Measurements from ENCODE around the gene MAD1L1. TPM values are rescaled to one million over a fixed set of nuclear protein-coding genes. Genes with fewer than 3 reads are reported as not detected.

Gene MAD1L1
- total and polyA plus RNA-seq, 7 experiments from 2014 or later: 112 to 314 (median 136) TPM

DNA sequence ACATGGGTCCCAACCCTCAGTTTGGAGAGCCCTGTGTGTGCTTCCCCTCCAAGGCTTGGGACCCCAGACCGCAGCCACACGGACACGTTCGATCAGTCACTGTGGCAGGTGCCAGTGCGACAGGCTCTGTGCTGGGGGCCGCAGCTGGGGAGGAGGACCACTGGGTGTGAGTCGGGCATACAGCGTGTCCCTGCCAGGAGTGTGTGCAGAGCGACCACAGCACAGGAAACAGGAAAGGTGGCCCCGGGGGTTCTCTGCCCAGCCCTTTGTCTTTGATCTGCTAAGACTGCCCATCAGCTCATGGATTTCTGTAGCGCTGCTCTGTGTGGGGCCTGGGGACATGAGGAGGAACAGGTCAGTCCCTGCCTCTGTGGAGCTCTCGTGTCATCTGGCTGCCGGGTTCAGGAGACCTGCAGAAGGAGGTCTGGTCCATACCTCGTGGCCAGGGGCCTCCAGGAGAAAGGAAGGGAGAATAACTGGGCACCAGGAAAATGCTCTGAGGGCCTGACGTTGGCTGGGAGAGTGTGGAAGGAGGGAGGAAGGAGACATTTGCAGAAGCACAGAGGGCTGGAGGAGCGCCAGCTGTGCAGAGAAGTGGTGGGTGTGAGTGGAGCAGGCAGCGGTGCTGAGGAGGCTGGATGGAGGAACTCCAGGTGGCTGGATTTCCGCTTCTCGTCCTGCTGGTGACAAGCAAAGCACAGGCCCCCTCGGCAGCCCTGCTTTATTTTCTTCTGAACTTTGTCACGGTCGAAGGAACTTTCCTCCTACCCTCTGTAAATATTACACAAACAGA lies 13.3 kb upstream of the MAD1L1 start:
- Mint-ChIP-seq H3K27me3 (no peaks in the 10 kb centered on the region), H3K27ac (peak overlapping the region in 2 of 9 donors; percentile 38 to 51), H3K4me3 (peak overlapping the region in 1 of 10 donors; percentile 16), H3K36me3 (peaks cover 0 to 8% (median 0%) of the 10 kb centered on the region in 5 donors), H3K4me1 (peaks cover 7 to 38% (median 27%) of the 10 kb centered on the region in 7 donors), H3K9me3 (peaks cover 0 to 2% (median 0%) of the 10 kb centered on the region in 11 donors)
- Histone ChIP-seq H3K27ac (ENCODE audit: low read depth, low read length) (no peak overlapping the region), H3K4me3 (ENCODE audit: low read length) (no peak overlapping the region), H3K4me1 (ENCODE audit: control insufficient read depth in 2 of 2, insufficient read depth in 2 of 2, low read length in 2 of 2) (peaks cover 5 to 15% of the 10 kb centered on the region in 2 donors), H3K27me3 (ENCODE audit: control insufficient read depth in 2 of 2, insufficient read depth in 2 of 2, low read length in 2 of 2) (no peaks in the 10 kb centered on the region), H3K9me3 (ENCODE audit: control insufficient read depth in 2 of 3, low read length in 3 of 3) (no peaks in the 10 kb centered on the region), H3K36me3 (ENCODE audit: control insufficient read depth in 2 of 3, insufficient read depth in 3 of 3, low read length in 3 of 3) (peaks cover 0 to 10% (median 0%) of the 10 kb centered on the region in 3 experiments)
- CTCF ChIA-PET: no interaction called here
- ATAC-seq (no peak), DNase-seq (no peak)
- POLR2A ChIA-PET: no interaction called here
- intact Hi-C loops (cut with micrococcal nuclease): loop anchor here in 1 of 2 donors (10.0 kb wide), 1 partner anchor 301 kb away; no protein-coding TSS in a partner anchor

DNA sequence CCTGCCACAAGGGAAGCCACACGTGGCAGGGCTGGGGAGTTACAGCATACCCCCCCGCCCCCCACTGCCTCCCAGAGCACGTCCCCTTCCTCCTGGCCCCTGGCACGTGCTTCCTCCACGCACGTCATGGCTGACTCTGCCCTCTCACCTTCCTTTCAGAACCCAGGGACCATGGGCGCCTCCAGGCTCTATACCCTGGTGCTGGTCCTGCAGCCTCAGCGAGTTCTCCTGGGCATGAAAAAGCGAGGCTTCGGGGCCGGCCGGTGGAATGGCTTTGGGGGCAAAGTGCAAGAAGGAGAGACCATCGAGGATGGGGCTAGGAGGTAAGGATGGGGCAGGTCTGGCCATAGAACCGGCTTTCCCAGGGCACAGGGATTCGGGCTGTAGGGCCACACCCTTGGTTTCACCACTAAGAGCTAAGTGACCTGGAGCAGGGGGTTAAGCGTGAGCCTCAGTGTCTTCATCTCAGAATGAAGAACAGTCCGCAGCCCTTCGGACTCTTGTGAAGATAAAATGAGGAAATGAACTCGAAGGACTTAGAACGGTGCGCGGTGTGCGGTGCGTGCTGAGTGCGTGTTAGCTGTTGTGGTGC lies 11.8 kb upstream of the MAD1L1 start:
- Mint-ChIP-seq H3K4me3 (peak overlapping the region in 1 of 10 donors; percentile 23), H3K4me1 (peaks cover 13 to 45% (median 34%) of the 10 kb centered on the region in 7 donors), H3K9me3 (peaks cover 0 to 2% (median 0%) of the 10 kb centered on the region in 11 donors), H3K36me3 (peaks cover 0 to 6% (median 0%) of the 10 kb centered on the region in 5 donors), H3K27me3 (no peaks in the 10 kb centered on the region), H3K27ac (no peak overlapping the region)
- H3K9me3 ChIP-seq (ENCODE audit: control insufficient read depth in 2 of 3, low read length in 3 of 3): no peaks in the 10 kb centered on the region
- ChIA-PET CTCF (no interaction called here), POLR2A (no interaction called here)
- ATAC-seq (no peak), DNase-seq (no peak)
- H3K27me3 ChIP-seq (ENCODE audit: control insufficient read depth in 2 of 2, insufficient read depth in 2 of 2, low read length in 2 of 2): no peaks in the 10 kb centered on the region
- peaks cover 0 to 11% (median 0%) of the 10 kb centered on the region in 3 experiments for H3K36me3 ChIP-seq (ENCODE audit: control insufficient read depth in 2 of 3, insufficient read depth in 3 of 3, low read length in 3 of 3)
- peaks cover 5 to 13% of the 10 kb centered on the region in 2 donors for H3K4me1 ChIP-seq (ENCODE audit: control insufficient read depth in 2 of 2, insufficient read depth in 2 of 2, low read length in 2 of 2)
- H3K27ac ChIP-seq (ENCODE audit: low read depth, low read length): no peak overlapping the region
- no peak overlapping the region for H3K4me3 ChIP-seq (ENCODE audit: low read length)
- intact Hi-C loops (cut with micrococcal nuclease): loop anchor here in 1 of 2 donors (10.0 kb wide), 1 partner anchor 300 kb away; no protein-coding TSS in a partner anchor

DNA sequence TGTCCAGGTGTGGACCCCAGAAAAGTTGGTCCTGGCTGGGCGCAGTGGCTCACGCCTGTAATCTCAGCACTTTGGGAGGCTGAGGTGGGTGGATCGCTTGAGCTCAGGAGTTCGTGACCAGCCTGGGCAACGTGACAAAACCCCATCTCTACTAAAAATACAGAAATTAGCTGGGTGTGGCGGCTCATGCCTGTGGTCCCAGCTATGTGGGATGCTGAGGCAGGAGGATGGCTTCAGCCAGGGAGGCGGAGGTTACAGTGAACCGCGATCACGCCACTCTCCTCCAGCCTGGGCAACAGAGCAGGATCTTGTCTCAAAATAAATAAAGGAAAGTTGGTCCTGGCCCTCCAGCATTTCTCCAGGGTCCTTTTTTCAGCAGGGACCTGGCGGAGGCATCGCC lies 10.7 kb upstream of the MAD1L1 start:
- H3K4me3 ChIP-seq (ENCODE audit: low read length): no peak overlapping the region
- Mint-ChIP-seq H3K4me1 (peaks cover 6 to 36% (median 25%) of the 10 kb centered on the region in 7 donors), H3K27me3 (no peaks in the 10 kb centered on the region), H3K9me3 (peaks cover 0 to 2% (median 0%) of the 10 kb centered on the region in 11 donors), H3K4me3 (peak overlapping the region in 9 of 10 donors; percentile 29 to 98 (median 58)), H3K27ac (peak overlapping the region in 2 of 9 donors; percentile 36 to 89), H3K36me3 (peaks cover 0 to 5% (median 0%) of the 10 kb centered on the region in 5 donors)
- ChIA-PET CTCF (no interaction called here), POLR2A (no interaction called here)
- DNase-seq: no peak
- intact Hi-C loops (cut with micrococcal nuclease): loop anchor here in 1 of 2 donors (10.0 kb wide), 1 partner anchor 299 kb away; no protein-coding TSS in a partner anchor
- H3K36me3 ChIP-seq (ENCODE audit: control insufficient read depth in 2 of 3, insufficient read depth in 3 of 3, low read length in 3 of 3): peaks cover 0 to 19% (median 0%) of the 10 kb centered on the region in 3 experiments
- no peak for ATAC-seq
- peaks cover 3 to 5% of the 10 kb centered on the region in 2 donors for H3K4me1 ChIP-seq (ENCODE audit: control insufficient read depth in 2 of 2, insufficient read depth in 2 of 2, low read length in 2 of 2)
- H3K27ac ChIP-seq (ENCODE audit: low read depth, low read length): no peak overlapping the region
- H3K27me3 ChIP-seq (ENCODE audit: control insufficient read depth in 2 of 2, insufficient read depth in 2 of 2, low read length in 2 of 2): no peaks in the 10 kb centered on the region
- no peaks in the 10 kb centered on the region for H3K9me3 ChIP-seq (ENCODE audit: control insufficient read depth in 2 of 3, low read length in 3 of 3)

DNA sequence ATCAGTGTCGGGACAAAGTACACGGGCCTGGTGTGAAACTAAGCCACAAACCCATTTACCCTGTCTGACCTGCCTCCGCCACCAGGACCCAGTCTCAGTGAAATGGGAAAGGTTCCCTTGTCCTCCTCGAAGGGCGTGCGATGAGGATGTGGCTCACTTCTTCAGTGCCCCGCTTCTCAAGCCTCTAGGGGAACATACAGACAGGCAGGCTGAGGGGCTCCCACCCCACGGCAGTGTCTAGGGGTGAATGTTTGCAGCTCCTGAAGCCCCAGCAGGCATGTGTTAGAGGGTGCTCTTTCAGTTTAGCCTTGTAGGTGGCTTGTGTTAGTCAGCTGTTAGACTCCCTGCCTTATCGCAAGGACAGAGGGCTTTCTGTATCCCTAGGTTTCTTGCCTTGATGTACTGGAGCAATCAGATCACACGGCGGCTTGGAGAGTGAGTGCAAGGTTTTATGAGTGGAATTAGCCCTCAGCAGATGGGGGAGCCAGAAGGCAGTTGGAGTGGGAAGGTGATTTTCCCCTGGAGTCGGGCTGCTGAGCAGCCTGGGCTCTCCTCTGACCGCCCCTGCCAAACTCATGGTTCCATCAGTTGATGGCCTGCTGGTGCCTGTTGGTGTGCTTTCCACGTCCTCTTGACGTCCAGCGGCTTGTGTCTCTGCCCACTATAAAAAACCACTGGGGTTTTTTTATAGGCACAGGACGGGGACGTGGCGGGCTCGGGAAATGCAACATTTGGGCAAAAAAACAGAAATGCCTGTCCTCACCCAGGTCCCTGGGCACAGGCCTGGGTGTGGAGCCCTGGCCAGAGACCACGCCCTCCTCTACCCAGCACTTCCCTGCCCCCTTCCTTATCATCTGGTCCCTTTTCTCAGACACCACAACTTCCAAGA lies 10.0 kb upstream of the MAD1L1 start:
- peak overlapping the region; percentile 81 for H3K4me3 ChIP-seq (ENCODE audit: low read length)
- no peaks in the 10 kb centered on the region for H3K27me3 ChIP-seq (ENCODE audit: control insufficient read depth in 2 of 2, insufficient read depth in 2 of 2, low read length in 2 of 2)
- DNase-seq: peak in 5 of 9 donors; percentile 12 to 24 (median 22)
- H3K4me1 ChIP-seq (ENCODE audit: control insufficient read depth in 2 of 2, insufficient read depth in 2 of 2, low read length in 2 of 2): peaks cover 0 to 5% of the 10 kb centered on the region in 2 donors
- ChIA-PET POLR2A (interaction anchor here (1.5 kb wide), 1 partner anchor 111 kb away, joined by 6 read pairs; no protein-coding TSS in a partner anchor), CTCF (interaction anchor here (0.5 to 1.1 kb wide), 2 partner anchors 227 to 476 kb away, joined by 3 read pairs; no protein-coding TSS in a partner anchor)
- intact Hi-C loops (cut with micrococcal nuclease): loop anchor here (1.0 to 10.0 kb wide), 4 partner anchors 10 to 298 kb away; partner anchors contain the start of genes MAD1L1 (in 2 of the 2) and SNX8 (in 1 of the 2)
- peak overlapping the region; percentile 86 for H3K27ac ChIP-seq (ENCODE audit: low read depth, low read length)
- H3K27ac Mint-ChIP-seq: peak overlapping the region; percentile 83 to 98 (median 89)
- H3K27me3 Mint-ChIP-seq: no peaks in the 10 kb centered on the region
- peaks cover 0 to 2% (median 0%) of the 10 kb centered on the region in 11 donors for H3K9me3 Mint-ChIP-seq
- peak overlapping the region; percentile 84 to 98 (median 90) for H3K4me3 Mint-ChIP-seq
- peak; percentile 47 for ATAC-seq
- no peaks in the 10 kb centered on the region for H3K9me3 ChIP-seq (ENCODE audit: control insufficient read depth in 2 of 3, low read length in 3 of 3)
- H3K4me1 Mint-ChIP-seq: peaks cover 6 to 32% (median 20%) of the 10 kb centered on the region in 7 donors
- peaks cover 0 to 5% (median 0%) of the 10 kb centered on the region in 5 donors for H3K36me3 Mint-ChIP-seq
- H3K36me3 ChIP-seq (ENCODE audit: control insufficient read depth in 2 of 3, insufficient read depth in 3 of 3, low read length in 3 of 3): peaks cover 0 to 26% (median 0%) of the 10 kb centered on the region in 3 experiments

DNA sequence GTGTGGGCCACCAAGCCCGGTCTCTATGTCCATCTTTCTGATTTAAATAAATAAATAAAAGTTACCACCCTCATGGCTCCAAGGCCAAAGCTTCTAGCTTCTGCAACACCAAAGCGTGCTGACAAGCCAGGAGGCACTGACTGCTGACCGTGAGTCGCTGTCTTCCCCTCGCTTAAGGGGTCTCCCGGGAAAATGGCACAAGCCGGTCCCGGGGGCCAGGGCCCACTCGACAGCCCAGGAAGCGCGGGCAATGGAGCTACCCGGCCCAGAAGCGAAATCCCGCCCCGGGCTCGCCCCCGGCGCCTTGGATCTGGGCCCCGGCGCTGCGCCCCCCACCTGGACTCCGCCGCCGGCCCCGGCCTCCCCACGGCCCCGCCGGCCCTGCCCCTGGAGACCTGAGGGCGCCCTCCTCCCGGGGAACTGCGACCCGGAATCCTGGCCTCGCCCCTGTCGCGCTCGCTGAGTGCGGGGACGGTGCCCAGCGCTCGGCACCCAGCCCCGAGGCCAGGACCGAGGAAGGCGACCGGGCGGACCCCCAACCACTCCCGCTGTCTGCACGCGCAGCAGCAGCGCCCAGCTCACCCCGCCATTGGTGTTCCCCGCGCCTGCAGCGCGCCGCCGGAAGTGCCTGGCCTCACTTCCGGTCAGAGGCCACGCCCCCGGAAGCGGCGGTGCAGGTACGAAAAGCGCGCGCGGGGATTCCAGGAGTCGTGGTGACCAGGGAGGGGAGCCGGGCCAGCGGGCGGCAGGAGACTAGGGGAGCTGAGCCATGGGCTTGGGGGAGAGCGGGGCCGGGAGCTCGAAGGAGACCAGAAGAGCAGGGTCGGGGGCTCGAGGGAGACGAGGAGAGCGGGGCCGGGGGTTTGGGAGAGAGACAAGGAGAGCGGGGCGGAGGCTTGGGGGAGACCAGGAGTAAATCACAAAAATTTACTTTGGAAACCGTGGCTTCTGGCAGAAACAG lies 9.1 kb upstream of the MAD1L1 start, which contains the start of the genes MRM2 and NUDT1:
Gene MRM2, minus strand, starts transcription at position 626 of the 961 bp plus-strand sequence. Its CDS starts 36 bp downstream, at position 590.
Gene NUDT1, plus strand, starts transcription at position 647 of the 961 bp plus-strand sequence. CDS start 2,349 bp downstream, outside the sequence.
- H3K36me3 Mint-ChIP-seq: peaks cover 0 to 5% (median 0%) of the 10 kb centered on the region in 5 donors
- H3K36me3 ChIP-seq (ENCODE audit: control insufficient read depth in 2 of 3, insufficient read depth in 3 of 3, low read length in 3 of 3): peaks cover 0 to 35% (median 0%) of the 10 kb centered on the region in 3 experiments
- peaks cover 0 to 2% (median 0%) of the 10 kb centered on the region in 11 donors for H3K9me3 Mint-ChIP-seq
- intact Hi-C loops (cut with micrococcal nuclease): loop anchor here (1.0 to 10.0 kb wide), 4 partner anchors 10 to 297 kb away; partner anchors contain the start of genes MAD1L1 (in 2 of the 2) and SNX8 (in 1 of the 2)
- DNase-seq (peak; percentile 36 to 89 (median 53)), ATAC-seq (peak; percentile 72)
- peak within 1 kb of the TSS; percentile 86 for H3K27ac ChIP-seq (ENCODE audit: low read depth, low read length)
- CTCF ChIA-PET: interaction anchor here (0.5 to 1.1 kb wide), 3 partner anchors 228 to 1644 kb away, joined by 3 read pairs; no protein-coding TSS in a partner anchor
- POLR2A ChIA-PET: interaction anchor here (0.7 to 1.5 kb wide), 3 partner anchors 10 to 112 kb away, joined by 4 to 12 read pairs (median 6); partner anchors contain the start of gene MAD1L1
- H3K27me3 Mint-ChIP-seq: no peaks in the 10 kb centered on the region
- H3K27ac Mint-ChIP-seq: peak within 1 kb of the TSS; percentile 83 to 98 (median 89)
- no peaks in the 10 kb centered on the region for H3K9me3 ChIP-seq (ENCODE audit: control insufficient read depth in 2 of 3, low read length in 3 of 3)
- peak within 1 kb of the TSS; percentile 81 for H3K4me3 ChIP-seq (ENCODE audit: low read length)
- H3K4me1 ChIP-seq (ENCODE audit: control insufficient read depth in 2 of 2, insufficient read depth in 2 of 2, low read length in 2 of 2): peaks cover 0 to 5% of the 10 kb centered on the region in 2 donors
- no peaks in the 10 kb centered on the region for H3K27me3 ChIP-seq (ENCODE audit: control insufficient read depth in 2 of 2, insufficient read depth in 2 of 2, low read length in 2 of 2)
- H3K4me1 Mint-ChIP-seq: peaks cover 6 to 37% (median 19%) of the 10 kb centered on the region in 7 donors
- H3K4me3 Mint-ChIP-seq: peak within 1 kb of the TSS; percentile 84 to 98 (median 90)
